Measurements from ENCODE around the gene MDH2.
"Not testable (repeated sequence)": the region's sequence is repeated elsewhere in the genome, so short reads cannot be mapped to it uniquely, and the experiment has no call there.

MDH2 gene, protein sequence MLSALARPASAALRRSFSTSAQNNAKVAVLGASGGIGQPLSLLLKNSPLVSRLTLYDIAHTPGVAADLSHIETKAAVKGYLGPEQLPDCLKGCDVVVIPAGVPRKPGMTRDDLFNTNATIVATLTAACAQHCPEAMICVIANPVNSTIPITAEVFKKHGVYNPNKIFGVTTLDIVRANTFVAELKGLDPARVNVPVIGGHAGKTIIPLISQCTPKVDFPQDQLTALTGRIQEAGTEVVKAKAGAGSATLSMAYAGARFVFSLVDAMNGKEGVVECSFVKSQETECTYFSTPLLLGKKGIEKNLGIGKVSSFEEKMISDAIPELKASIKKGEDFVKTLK

DNA sequence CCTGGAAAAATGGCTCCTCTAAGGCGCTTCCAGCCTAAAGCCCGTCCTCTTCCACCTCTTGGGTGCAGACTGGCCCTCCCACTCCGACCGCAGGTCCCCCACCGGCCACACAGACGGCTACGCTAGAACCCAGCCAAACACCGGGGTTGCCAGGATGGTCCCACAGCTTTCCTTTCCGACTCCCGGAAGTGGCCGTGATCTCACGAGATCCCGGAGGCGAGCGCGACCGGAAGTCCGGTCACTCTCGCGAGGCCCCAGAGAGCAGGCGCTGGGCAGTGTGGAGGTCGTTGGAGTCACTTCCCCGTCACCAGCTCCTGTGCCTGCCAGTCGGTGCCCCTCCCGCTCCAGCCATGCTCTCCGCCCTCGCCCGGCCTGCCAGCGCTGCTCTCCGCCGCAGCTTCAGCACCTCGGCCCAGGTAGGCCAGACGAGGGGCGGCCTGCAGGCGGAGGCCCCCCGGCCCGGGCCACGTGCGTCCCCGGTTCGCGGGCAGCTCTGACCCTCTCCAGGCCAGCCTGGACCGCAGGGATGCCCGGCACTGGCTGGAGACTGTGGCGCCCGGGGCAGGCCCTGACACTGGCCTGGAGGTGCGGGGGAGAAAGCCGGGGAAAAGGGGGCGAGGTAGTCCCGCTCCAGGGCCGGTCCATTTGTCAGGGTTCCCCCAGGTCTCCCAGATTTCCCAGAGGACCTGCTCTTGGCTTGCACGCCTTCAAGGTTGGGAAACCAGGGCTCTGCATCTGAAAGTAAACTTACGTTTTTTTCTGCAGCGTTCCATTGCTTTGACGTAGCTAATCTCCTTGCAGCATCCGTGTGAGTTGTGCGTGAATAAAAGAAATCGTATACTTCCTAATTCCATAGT is at the start of gene MDH2, which contains the start of gene STYXL1:
TSS of gene MDH2 (plus strand) at position 296 of the 857 bp plus-strand sequence. CDS start at position 351, 55 bp downstream.
TSS of gene STYXL1 (minus strand) at position 190 of the 857 bp plus-strand sequence. CDS start 17,477 bp downstream, outside the sequence.
- DNase-seq (ENCODE audit: low spot score) (peak; percentile 97), FAIRE-seq (peak; percentile 70)

DNA sequence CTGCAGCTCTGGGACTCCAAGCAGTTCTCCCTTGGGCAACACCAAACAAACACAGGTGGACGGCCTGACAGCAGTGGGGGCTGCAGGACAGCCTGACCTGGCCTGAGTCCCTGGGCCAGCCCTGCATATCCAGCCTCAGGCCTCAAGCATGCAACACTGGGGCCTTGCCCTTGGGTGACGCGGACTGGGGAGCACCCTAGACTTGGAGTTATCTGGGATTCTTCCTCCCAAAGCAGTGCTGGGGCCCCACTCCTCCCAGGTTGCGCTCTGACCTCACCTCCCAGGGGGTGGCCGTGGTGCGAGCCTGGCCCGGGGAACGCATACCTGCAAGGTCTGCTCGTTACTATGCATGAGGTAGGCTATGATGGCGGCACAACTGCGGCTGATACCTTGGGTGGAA is 47.3 kb upstream of the MDH2 start:
- FAIRE-seq (no peak), DNase-seq (ENCODE audit: low spot score) (no peak)

DNA sequence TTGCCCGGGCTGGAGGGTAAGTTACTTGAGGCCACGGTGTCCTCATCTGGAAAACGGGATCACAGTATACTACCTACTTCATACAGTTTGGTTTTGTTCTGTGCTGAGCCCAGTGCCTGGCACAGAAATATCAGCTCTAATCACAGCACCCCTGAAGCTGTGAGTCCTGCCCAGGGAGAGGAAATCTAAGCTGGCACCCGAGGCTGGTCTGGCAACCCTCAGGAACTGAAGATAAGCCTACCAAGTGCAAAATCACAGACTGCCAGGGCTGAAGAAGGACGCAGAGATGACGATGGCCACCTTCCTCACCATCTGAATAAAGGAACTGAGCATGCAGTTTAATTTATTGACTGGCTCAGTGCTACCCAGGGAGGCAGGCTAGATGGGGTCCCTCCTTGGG is 45.8 kb upstream of the MDH2 start:
- no peak for DNase-seq (ENCODE audit: low spot score)
- FAIRE-seq, result no peak

DNA sequence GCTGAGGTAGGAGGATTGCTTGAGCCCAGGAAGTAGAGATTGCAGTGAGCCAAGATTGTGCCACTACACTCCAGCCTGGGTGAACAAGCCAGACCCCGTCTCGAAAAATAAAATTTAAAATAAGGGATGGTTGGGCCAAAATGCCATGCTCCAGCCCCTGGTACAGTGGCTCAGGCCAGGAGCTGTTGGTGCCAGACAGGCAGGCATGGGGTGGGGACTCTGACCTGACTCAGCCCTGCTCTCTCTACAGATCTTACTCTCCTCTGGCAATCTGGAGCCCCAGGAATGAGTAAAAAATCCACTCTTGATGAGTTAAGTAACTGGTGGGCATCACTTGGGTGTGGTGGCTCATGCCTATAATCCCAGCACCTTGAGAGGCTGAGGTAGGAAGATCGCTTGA is 45.1 kb upstream of the MDH2 start:
- FAIRE-seq (no peak), DNase-seq (ENCODE audit: low spot score) (no peak)

DNA sequence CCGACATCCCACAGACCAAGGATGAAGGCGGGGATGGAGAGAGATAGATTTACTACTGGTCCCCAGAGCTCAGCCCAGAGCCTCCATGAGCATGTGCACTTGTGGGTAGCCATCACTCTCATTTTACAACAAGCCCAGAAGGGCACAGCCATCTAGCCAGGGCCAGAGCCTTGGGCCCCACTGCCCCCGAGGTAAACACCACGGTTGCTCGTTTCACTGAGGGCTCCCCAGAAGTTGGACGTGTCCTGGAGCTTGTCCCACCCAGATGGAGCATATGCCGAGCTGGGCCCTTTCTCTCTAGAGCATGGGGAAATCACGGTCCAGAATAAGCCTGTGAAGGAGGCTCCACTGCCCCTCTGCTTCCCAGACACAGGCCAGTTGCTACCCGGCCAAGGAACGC is 44.6 kb upstream of the MDH2 start:
- FAIRE-seq, result no peak
- DNase-seq (ENCODE audit: low spot score), result no peak

DNA sequence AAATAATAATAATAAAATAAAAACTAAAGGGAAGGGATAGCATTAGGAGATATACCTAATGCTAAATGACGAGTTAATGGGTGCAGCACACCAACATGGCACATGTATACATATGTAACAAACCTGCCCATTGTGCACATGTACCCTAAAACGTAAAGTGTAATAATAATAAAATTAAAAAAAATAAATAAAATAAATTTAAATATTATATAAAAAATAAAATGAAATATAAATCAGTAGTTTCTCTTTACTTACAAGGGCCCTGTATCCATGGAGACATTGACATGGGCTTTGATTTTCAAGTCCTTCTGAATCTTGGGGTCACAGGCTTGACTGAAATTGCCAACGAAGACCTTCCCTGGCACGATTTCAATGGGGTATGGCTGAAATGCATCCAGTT is 42.9 kb upstream of the MDH2 start:
- not testable (repeated sequence) for DNase-seq (ENCODE audit: low spot score); FAIRE-seq

DNA sequence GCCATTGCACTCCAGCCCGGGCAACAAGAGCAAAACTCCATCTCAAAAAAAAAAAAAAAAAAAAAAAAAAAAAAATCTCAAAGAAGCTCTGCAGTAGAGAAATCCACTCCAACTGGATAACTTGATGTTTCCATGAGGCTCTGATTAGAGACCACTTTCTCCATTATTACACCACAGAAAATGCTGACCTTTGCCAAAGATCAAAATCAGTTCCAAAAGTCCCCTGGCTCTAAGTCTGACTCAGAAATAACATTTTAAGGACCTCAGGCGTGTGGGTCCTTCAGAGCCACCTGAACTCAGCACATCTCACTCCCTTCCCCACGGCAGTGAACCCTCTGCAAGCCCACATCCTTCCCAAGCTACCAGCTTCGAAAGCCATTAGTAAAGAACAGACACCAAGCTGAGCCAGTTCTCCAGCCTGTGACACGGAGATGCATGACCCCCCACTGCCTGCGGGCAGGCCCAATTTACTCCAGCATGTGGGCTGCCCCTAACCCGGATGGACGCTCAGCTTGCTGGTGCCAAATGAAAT is 39.7 kb upstream of the MDH2 start:
- no peak for FAIRE-seq
- no peak for DNase-seq (ENCODE audit: low spot score)

DNA sequence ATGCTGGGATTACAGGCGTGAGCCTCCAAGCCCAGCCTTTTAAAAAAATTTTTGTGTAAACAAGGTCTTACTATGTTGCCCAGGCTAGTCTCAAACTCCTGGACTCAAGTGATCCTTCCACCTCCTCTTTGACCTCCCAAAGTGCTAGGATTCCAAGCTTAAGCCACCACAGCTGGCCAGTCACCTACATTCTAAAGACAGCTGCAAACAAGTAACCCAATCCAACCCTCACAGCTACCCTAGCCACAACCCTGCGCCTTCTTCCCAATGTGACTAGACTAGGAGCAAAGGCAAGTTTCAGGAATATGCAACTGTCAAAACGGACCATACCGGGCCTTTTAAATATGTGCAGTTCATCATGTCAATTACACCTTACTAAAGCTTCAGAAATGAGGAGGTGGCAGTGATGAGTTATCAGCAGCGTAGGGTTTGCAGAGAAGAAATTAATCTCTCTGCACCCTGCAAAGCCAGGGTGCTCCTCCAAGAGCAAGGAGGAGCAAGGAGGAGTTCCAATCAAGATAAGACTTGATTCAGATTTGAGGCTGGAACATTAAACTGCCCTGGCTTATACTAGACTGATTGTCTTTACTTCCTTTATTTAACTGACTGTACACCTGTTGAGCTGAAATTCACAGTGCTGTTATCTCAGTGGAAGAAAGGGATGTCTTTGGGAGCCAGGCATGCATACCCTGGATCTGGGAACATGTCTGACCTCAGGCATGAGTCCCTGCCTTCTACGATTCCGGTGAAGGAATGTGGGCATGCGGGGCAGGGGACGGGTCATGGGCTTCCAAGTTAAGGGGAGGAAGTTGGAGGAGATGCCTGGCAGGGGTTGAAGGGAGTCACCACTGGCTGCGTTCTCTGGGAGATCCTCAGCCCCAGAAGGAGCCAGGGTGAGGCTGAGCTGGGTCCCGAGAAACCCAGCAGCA is 38.0 kb upstream of the MDH2 start:
- FAIRE-seq (no peak), DNase-seq (ENCODE audit: low spot score) (no peak)

DNA sequence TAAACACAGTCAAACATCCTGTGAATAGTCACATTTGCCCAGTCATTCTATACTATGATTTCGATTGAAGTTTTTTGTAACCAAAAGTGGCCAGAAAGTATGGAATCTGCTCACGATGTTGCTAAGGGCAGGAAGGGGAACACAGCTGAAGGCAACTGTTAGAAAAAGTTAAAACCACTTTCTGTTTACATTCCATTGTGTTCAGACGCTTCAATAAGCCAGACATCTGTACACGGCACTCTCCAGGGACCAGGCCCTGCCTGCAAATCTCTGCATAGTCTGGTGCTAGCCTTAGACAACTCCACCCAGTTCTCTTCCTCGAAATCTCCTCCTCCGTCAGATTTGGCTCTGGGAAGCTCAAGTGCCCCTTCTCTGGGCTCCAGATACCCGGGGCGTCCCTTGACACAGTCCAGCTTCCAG is 36.5 kb upstream of the MDH2 start:
- no peak for DNase-seq (ENCODE audit: low spot score)
- no peak for FAIRE-seq

DNA sequence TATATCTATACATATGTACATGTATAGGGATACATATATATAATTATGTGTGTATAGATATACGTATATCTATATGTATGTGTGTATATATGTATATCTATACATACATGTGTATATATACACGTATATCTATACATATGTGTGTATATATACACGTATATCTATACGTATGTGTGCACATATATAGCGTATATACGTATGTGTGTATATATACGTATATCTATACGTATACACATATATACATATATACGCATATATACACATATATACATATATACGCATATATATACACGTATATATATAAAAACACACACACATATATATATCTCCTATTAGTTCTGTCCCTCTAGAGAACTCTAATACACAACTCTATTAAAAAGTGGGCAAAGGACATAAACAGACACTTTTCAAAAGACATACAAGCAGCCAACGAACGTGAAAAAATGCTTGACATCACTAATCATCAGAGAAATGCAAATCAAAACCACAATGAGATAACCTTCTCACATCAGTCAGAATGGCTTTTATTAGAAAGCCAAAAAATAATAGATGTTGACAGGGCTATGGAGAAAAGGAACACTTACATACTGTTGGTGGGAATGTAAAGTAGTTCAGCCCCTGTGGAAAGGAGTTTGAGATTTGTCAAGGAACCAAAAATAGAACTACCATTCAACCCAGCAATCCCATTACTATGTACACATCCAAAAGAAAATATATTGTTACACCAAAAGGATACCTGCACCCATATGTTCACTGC is 31.5 kb upstream of the MDH2 start:
- DNase-seq (ENCODE audit: low spot score) (no peak), FAIRE-seq (peak; percentile 40)

DNA sequence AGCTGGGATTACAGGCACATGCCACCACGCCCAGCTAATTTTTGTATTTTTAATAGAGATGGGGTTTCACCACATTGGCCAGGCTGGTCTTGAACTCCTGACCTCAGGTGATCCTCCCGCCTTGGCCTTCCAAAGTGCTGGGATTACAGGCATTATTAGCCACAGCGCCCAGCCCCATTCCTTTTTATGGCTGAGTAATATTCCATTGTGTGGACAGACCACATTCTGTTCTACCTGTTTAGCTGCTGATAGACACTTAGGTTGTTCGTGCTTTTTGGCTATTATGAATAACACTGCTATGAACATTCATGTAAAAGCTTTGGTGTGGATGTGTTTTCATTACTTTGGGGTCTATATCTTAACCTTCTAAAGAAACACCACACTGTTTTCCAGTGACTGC is 29.4 kb upstream of the MDH2 start:
- not testable (repeated sequence) for FAIRE-seq; DNase-seq (ENCODE audit: low spot score)

DNA sequence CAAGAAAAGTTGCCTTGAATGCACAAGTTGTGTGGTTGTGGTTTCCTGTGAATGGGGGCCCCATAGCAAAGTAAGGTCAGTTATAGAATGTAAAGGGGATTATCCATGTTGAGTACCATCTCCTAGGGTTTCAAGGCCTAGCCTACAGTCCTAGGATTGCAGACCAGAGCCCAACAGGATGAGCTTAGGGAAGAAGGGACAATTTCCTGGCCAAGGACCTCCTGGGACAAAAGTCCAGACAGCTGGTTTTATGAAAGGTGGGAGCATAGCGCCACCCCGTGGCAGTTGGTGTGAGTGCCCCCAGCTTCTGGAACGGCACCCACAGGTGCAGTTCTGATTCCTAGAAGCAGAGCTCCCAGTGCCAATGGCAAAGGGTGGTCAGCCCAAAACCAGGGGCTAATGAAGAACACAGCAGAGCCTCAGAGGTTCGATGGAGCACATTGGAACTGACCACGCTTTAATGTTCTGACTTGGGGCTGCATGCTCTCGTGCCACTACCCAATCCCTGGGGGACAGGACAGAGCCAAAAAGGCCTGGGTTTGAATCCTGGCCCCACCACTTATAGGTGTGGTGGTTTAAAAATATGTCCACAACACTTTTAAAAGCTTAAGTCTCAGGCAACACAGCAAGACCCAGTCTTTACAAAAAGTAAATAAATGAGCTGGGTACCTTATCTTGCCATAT is 27.7 kb upstream of the MDH2 start:
- FAIRE-seq (no peak), DNase-seq (ENCODE audit: low spot score) (peak; percentile 34)

DNA sequence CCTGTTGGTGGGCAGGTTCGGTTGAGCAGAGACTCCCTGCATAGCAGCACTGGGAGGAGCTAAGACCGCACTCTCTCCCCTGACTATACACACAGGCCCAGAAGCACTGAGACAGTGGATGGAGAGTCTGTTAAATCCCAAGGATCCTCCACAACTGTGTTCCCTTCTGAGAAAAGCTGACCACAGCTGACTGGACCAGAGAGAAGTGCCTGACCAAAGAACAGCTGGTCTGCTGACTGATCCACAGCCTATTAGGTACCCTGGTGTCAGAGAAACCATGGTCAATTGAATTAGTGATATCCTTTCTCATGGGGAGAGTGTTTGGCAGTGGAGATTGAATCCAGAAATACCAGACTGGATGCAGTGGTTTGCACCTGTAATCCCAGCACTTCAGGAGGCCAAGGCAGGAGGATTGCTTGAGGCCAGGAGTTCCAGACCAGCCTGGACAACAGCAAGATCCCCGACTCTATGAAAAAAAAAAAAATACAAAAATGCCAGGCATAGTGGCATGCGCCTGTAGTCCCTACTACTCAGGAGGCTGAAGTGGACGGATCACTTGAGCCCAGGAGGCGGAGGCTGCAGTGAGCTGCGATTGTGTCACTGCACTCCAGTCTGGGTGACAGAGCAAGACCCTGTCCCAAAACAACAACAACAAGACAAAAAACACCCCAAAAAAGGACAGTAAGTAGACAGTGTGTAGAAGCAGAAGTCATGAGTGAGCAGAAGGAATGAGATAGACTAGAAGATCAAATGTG is 25.7 kb upstream of the MDH2 start:
- FAIRE-seq, result no peak
- no peak for DNase-seq (ENCODE audit: low spot score)

DNA sequence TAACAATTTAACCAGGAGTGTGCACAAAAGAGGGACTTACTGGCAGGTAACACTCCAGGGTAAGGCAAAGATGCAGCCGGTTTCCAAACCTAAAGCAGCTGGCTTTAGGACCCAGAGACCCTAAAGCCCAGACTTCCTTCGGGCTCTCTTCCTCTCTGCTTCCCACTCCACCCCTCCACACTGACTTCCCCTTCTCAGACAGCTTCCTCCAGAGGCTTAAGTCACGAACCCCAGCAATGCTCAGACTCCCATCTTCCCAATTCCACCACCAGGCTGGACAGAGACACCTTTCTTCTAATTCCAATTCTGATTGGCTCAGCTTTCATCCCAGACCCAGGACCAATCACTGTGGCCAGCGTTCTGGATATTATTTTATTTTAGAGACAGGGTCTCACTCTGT is 24.9 kb upstream of the MDH2 start:
- no peak for FAIRE-seq
- no peak for DNase-seq (ENCODE audit: low spot score)

DNA sequence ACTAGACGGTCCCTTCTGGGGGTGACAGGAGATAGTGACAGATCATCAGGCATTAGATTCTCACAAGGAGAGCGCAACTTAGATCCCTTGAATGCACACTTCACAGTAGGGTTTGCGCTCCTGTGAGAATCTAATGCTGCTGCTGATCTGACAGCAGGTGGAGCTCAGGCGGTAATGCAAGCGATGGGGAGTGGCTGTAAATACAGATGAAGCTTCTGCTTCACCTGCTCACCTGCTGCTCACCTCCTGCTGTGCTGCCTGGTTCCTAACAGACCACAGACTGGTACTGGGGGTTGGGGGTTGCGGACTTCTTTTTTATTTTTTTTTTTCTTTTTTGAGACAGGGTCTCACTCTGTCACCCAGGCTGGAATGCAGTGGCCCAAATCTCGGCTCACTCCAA is 18.2 kb upstream of the MDH2 start:
- not testable (repeated sequence) for DNase-seq (ENCODE audit: low spot score); FAIRE-seq

DNA sequence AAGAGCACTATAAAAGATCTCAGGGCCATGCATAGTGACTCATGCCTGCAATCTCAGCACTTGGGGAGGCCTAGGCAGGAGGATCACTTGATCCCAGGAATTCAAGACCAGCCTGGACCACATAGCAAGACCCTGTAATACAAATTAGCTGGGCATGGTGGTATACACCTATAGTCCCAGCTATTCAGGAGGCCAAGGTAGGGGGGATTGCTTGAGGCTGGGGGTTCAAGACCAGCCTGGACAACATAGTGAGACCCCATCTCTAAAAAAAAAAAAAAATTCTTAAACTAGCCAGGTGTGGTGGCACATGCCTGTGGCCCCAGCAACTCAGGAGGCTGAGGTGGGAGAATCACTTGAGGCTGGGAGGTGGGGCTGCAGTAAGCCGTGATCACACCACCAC is 15.9 kb upstream of the MDH2 start:
- no peak for FAIRE-seq
- DNase-seq (ENCODE audit: low spot score), result no peak

DNA sequence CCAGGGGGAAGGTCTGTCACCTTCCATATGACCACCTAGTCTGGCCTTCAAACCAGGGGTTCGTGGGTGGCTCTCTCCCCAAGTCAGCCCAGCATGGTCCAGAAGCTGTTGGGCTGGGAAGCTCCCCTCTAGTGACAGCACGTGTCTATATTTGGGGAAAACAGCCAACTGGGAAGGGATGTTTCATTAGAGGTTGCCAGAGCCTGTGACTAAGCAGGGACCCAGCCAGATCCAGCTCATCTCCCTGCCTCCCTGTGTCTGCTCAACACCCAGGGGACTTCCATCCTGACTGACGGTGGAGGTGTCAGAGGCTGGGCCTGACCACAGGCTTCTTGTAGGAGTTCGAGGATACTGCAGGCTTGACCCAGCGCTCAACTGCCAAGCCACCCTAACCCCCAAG is 10.6 kb upstream of the MDH2 start:
- FAIRE-seq (no peak), DNase-seq (ENCODE audit: low spot score) (peak; percentile 73)

DNA sequence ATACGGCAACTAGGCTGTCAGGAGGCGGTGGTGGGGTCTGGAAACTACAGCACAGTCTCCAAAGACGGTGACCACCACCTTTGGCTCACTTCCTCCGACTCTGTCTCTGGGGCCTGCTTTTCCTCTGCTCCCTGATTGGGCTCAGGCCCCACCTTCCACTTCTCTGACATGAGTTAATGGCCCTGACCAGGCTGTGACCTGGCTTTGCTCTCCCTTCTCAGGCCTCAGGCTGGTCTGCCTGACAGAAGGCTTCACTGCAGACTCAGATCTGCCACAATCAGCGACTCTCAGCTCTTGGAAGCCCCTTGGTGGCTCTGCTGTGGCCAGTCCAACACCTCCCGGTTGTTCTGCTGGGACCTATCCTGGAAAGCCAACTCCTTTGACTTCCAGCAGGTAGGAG is 7.8 kb upstream of the MDH2 start:
- no peak for DNase-seq (ENCODE audit: low spot score)
- no peak for FAIRE-seq

DNA sequence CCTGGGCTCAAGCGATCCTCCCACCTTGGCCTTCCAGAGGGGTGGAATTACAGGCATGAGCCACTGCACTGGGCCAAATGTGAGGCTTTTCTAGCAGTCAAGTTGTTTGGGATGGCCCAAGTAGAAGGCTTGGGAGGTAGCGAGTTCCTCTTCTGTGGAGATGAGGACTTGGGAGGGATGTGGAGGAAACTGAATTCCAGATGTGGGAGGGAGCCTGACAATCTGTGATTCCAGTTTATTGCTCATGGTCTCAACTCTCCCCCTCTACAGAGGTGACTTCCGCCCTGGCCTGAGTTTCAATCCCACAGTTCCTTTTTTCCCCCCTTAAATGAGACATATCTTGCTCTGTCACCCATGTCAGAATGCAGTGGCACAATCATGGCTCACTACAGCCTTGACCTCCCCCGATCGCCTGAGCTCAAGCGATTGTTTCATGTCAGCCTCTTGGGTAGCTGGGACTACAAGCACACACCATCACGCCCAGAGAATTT is 3.5 kb upstream of the MDH2 start:
- FAIRE-seq (no peak), DNase-seq (ENCODE audit: low spot score) (no peak)
